ENCODE measurements around the gene PCSK6.
A peak's percentile ranks its signal among the peaks of the same experiment; 100 is the strongest.

PCSK6 gene

GRCh38 chr15:101264911-101265641 lies 224.4 kb downstream of the PCSK6 start:
- DNase-seq: no peak

DNA sequence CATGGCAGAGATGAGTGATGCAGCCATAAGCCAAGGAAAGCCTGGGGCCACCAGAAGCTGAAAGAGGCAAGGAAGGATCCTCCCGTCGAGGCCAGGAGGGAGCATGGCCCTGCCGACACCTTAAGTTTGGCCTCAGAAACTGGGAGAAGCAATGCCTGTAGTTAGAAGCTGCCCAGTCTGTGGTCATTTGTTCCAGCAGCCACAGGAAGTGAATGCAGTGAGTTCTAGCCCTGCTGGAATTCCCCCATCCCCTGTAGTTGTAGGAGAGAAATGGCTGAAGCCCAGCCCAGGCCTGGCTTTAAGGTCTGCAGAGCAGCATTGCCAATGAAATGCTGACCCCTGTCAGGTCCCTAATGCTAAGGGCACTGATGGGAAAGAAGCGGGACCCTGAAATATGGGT lies 225.5 kb downstream of the PCSK6 start:
- DNase-seq: no peak

- DNase-seq: no peak
Observed at GRCh38 chr15:101262551-101262950, 227.0 kb downstream of the PCSK6 start.

DNA sequence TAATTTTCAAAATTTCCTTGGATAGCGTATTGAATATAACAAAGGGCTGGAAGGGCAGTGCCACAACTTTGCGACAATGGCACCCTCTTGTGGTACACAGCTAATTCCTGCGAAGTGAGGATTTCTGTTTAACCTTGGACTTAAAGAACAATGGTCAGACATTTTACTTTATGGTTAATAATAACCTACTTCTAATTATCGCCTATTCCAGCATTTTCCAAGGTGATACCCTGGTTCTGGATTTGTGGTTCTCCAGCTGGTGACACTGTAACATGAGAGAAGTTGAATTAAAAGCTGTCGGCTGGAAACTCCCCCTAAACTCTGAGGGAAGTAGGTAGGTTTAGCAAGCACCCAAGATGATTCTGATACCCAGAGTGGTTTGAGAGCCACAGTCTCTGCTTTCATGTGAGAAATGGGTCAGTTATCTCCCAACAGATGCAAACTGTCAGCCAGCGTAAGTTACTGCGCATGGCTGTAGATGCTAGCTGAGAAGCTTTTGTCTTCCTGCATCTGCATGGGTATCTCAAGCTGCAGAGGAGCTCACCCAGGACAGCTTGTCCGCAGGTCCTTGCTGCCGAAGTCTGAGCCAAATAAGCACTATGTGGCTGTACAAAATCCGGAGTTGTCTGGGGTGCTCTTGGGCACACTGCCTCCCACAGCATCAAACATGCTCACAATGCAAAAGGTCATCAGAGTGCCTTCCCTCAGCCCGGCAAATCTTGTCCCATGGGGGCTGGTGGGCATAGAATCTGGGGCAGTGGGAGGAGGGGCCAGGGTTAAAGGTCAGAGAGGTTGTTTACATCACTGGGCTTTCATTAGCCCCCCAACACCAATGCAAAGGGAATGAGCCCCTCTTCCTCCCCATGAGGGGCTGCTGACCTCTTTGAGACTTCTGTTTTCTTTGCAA lies 231.0 kb downstream of the PCSK6 start:
- DNase-seq: peak; percentile 57

DNA sequence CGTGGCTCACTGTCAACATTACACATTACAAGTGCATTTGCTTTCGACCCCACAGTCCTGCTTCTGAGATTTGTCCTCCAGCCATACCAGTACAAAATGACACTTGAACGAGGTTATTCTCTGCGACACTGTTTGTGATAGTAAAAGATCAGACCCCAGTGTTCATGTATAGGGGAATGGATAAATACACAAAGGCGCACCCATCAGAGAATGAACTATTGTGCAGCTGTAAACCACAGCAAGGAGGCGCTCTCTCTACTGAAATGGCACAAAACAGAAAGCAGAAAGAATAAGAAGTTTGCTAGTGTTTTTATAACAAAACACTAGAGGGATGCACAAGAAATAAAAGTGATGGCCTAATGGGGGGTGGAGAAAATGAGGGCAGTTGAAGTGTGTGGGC lies 232.8 kb downstream of the PCSK6 start:
- DNase-seq: no peak

DNA sequence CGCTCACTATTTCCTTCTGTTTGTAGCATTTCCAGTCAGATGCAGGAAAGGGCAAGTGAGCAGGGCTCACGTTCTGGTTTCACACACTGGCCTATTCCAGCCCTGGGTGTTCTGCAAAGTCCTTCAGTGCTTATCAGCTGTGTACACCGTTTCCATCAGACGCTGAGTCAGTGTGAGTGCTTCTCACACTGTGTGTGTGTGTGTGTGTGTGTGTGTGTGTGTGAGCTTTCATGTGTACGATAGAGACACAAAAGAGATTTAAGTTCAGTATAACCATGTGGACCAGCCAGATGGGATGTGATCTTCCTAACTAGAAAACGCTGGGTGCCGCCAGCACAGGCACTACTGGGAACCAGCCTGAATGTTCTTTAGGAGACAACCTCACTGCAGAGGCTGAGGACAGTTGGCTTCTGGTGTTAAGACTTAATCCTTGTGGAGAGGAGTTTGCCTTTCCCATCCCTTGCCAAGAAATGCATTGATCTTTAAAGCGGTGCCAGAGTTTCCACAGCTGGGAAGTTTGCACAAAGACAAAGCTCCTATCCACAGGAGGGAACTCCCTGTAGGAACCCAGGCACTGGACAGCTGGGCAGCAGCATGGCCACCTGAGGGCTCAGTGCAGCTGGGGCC lies 233.8 kb downstream of the PCSK6 start:
- DNase-seq: no peak

GRCh38 chr15:101255051-101255395 lies 234.5 kb downstream of the PCSK6 start:
- DNase-seq: no peak

DNA sequence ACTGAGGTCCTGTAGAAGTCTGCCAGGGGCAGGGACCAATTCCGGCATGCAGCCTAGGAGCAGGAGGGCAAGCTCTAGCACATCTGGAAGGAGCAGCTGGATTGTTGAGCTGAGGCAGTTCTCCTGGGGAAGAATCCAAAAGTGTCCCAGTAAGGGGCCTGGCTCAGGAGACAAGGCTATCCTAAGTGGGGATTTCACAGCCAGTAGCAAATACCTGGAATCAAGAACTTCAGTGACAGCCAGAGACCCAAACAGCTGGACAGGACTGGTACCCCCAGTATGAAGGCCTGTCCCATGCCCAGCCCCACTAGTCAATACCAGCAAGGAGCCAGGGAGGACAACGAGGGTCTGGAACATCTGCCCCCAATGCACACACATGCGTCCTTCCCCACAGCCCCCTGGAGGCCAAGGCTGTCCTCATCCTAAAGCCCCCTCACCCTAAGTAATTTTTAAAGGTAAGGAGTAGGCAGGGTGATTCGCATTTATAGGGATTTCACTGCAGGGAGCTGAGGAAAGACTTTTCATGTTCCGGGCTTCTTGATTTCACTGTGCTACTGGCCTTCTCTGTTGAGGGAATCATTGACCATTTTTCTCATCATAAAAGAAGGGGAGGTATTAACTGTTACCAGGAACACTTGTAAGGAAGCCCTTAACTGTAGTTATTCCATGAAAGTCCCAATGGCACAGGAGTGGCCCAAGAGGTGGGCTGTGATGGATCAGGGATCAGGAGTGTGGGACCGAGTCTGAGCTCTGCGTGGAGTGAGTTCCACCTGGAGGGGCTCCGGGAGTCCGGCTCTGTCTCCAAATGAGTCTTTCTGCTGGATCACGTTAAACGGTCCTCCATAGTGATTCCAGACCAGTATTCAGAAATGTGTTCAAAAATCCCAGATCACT lies 235.1 kb downstream of the PCSK6 start:
- DNase-seq: no peak
